Epithelial cell of esophagus (primary cell): ENCODE results near the gene NAXD.
A peak's percentile ranks its signal among the peaks of the same experiment; 100 is the strongest.

Experiments
- DNase-seq: peaks from one replicate; pipeline ENCODE4 v3.0.0; 2010; ENCODE audit warnings: low read depth
- H3K4me3 ChIP-seq: 2 replicates; pipeline ENCODE4 v1.5.1; 2011; ENCODE audit warnings: mild to moderate bottlenecking, low read length, control low read depth
- CTCF ChIP-seq: IDR thresholded peaks from 2 replicates; pipeline ENCODE4 v1.5.1; 2011; ENCODE audit warnings: low read depth, mild to moderate bottlenecking, low read length, control low read depth, inconsistent platforms; ENCODE audit not compliant: insufficient read depth; ENCODE audit errors: missing control alignments

NAXD gene

GRCh38 chr13:110676595-110677587 lies 61.5 kb downstream of the NAXD start:
- TF ChIP-seq CTCF, result no peak
- no peak overlapping the region for H3K4me3 ChIP-seq
- DNase-seq, result no peak

- TF ChIP-seq CTCF, result no peak
- DNase-seq, result no peak
- no peak overlapping the region for H3K4me3 ChIP-seq
Observed at GRCh38 chr13:110677731-110678545, 62.6 kb downstream of the NAXD start.

GRCh38 chr13:110680852-110681251 lies 65.5 kb downstream of the NAXD start:
- peak; percentile 38 for TF ChIP-seq CTCF
- H3K4me3 ChIP-seq, result no peak overlapping the region
- DNase-seq, result peak; percentile 18

- no peak overlapping the region for H3K4me3 ChIP-seq
- DNase-seq, result no peak
- TF ChIP-seq CTCF, result no peak
Observed at GRCh38 chr13:110681868-110682550, 66.7 kb downstream of the NAXD start.

GRCh38 chr13:110682746-110683145 lies 67.4 kb downstream of the NAXD start:
- H3K4me3 ChIP-seq, result no peak overlapping the region
- DNase-seq, result no peak
- no peak for TF ChIP-seq CTCF

GRCh38 chr13:110683203-110683883 lies 68.0 kb downstream of the NAXD start:
- DNase-seq, result peak; percentile 32
- H3K4me3 ChIP-seq, result no peak overlapping the region
- TF ChIP-seq CTCF, result peak; percentile 48
